IMR-90 (cell line): Measurements from ENCODE around the gene BCLAF1. TPM values are rescaled to one million over a fixed set of nuclear protein-coding genes. Genes with fewer than 3 reads are reported as not detected.

Experiments
- ATAC-seq: fragments of 200-7000 bp; cut with Tn5 transposase; 2 replicates; pipeline ENCODE4 v1.9.1; 2020; ENCODE audit warnings: low read depth, mild to moderate bottlenecking, moderate library complexity
- BruUV-seq: library from RNA; stranded (reverse); fragments of 400-500 nt; replicated peaks from 2 replicates; lab custom pipeline; 2021; lab: Mats Ljungman, UMichigan
- CTCF ChIA-PET: fragments of 300-600 bp; formaldehyde crosslinking; extraction: SDS; loops from one replicate; lab custom pipeline; 2021; ENCODE audit warnings: antibody characterized with exemption; lab: Yijun Ruan, JAX
- POLR2A ChIA-PET: fragments of 300-600 bp; sonication (Branson Sonifier 250); formaldehyde crosslinking; loops from one replicate; lab custom pipeline; 2022; ENCODE audit warnings: antibody characterized with exemption; ENCODE audit not compliant: unreplicated experiment; lab: Charles Lee
- DNase-seq: peaks from one replicate; pipeline ENCODE4 v3.0.0; 2013
- H2AFZ ChIP-seq: replicated peaks from 2 replicates; pipeline ENCODE3; 2013; ENCODE audit warnings: low read length, mild to moderate bottlenecking; ENCODE audit not compliant: poor library complexity
- H2AK5ac ChIP-seq: 2 replicates; pipeline ENCODE4 v1.6.1; 2013; ENCODE audit warnings: low read depth, low read length, inconsistent platforms
- H2AK9ac ChIP-seq: replicated peaks from 2 replicates; pipeline ENCODE3; 2013; ENCODE audit warnings: mild to moderate bottlenecking, low read depth, low read length, moderate library complexity; ENCODE audit not compliant: poor library complexity
- H2BK120ac ChIP-seq: 2 replicates; pipeline ENCODE4 v1.6.1; 2013; ENCODE audit warnings: low read depth, low read length, inconsistent platforms
- H2BK15ac ChIP-seq: 3 replicates; pipeline ENCODE4 v1.6.1; 2013; ENCODE audit warnings: low read depth, low read length, inconsistent platforms
- H2BK20ac ChIP-seq: 2 replicates; pipeline ENCODE4 v1.6.1; 2013; ENCODE audit warnings: low read depth, mild to moderate bottlenecking, inconsistent platforms, low read length, moderate library complexity
- H2BK5ac ChIP-seq: 2 replicates; pipeline ENCODE4 v1.6.1; 2013; ENCODE audit warnings: mild to moderate bottlenecking, low read depth, low read length, inconsistent platforms; ENCODE audit not compliant: poor library complexity, severe bottlenecking
- H3K14ac ChIP-seq: replicated peaks from 2 replicates; pipeline ENCODE4 v1.6.1; 2013; ENCODE audit warnings: low read depth, low read length, inconsistent platforms
- H3K18ac ChIP-seq: 2 replicates; pipeline ENCODE4 v1.6.1; 2013; ENCODE audit warnings: low read depth, low read length, control low read depth
- H3K23ac ChIP-seq: 2 replicates; pipeline ENCODE4 v1.6.1; 2013; ENCODE audit warnings: low read depth, low read length, inconsistent platforms
- H3K27ac ChIP-seq: 2 replicates; pipeline ENCODE4 v1.5.1; 2013; ENCODE audit warnings: mild to moderate bottlenecking, control low read depth, low read length; ENCODE audit not compliant: insufficient read depth
- H3K27me3 ChIP-seq: 2 replicates; pipeline ENCODE4 v1.6.1; 2013; ENCODE audit warnings: low read length; ENCODE audit not compliant: control insufficient read depth, insufficient read depth
- H3K36me3 ChIP-seq: 2 replicates; pipeline ENCODE4 v1.6.1; 2013; ENCODE audit warnings: low read length, mixed read lengths; ENCODE audit not compliant: control insufficient read depth, insufficient read depth
- H3K4ac ChIP-seq: 2 replicates; pipeline ENCODE4 v1.6.1; 2013; ENCODE audit warnings: low read depth, low read length, inconsistent platforms
- H3K4me1 ChIP-seq: 2 replicates; pipeline ENCODE4 v1.6.1; 2013; ENCODE audit warnings: low read length, mixed read lengths; ENCODE audit not compliant: control insufficient read depth, insufficient read depth
- H3K4me2 ChIP-seq: 2 replicates; pipeline ENCODE4 v1.6.1; 2013; ENCODE audit warnings: low read depth, mild to moderate bottlenecking, control low read depth, low read length, moderate library complexity
- H3K4me3 ChIP-seq: 2 replicates; pipeline ENCODE4 v1.5.1; 2013; ENCODE audit warnings: low read depth, mild to moderate bottlenecking, control low read depth, low read length, moderate library complexity; ENCODE audit not compliant: insufficient read depth
- H3K56ac ChIP-seq: 2 replicates; pipeline ENCODE4 v1.6.1; 2013; ENCODE audit warnings: low read length, inconsistent platforms; ENCODE audit not compliant: insufficient read depth; ENCODE audit errors: extremely low read depth
- H3K79me1 ChIP-seq, 2 experiments: 2 replicates each; pipeline ENCODE4 v1.6.1; 2013; ENCODE audit warnings: low read length in 2 of 2, inconsistent platforms in 1 of 2, low read depth in 1 of 2
- H3K9ac ChIP-seq: 2 replicates; pipeline ENCODE4 v1.6.1; 2013; ENCODE audit warnings: low read depth, low read length, control low read depth
- H3K9me1 ChIP-seq: 2 replicates; pipeline ENCODE4 v1.6.1; 2013; ENCODE audit warnings: low read length, inconsistent platforms; ENCODE audit not compliant: insufficient read depth
- H3K9me3 ChIP-seq: 2 replicates; pipeline ENCODE4 v1.6.1; 2013; ENCODE audit warnings: low read length; ENCODE audit not compliant: control insufficient read depth, insufficient read depth
- H4K20me1 ChIP-seq: 2 replicates; pipeline ENCODE4 v1.6.1; 2013; ENCODE audit warnings: low read length, inconsistent platforms; ENCODE audit not compliant: insufficient read depth
- H4K5ac ChIP-seq: 2 replicates; pipeline ENCODE4 v1.6.1; 2013; ENCODE audit warnings: mild to moderate bottlenecking, low read depth, low read length, control low read depth
- H4K8ac ChIP-seq, 2 experiments: 2 replicates each; pipeline ENCODE4 v1.6.1; 2013; ENCODE audit warnings: low read depth in 2 of 2, low read length in 2 of 2, control low read depth in 1 of 2, inconsistent platforms in 1 of 2
- H4K91ac ChIP-seq: 2 replicates; pipeline ENCODE4 v1.6.1; 2013; ENCODE audit warnings: low read depth, low read length, inconsistent platforms; ENCODE audit not compliant: insufficient read depth
- BHLHE40 ChIP-seq: fragments of 150-350 bp; IDR thresholded peaks from 2 replicates; pipeline ENCODE4 v1.6.1; 2016; ENCODE audit warnings: mild to moderate bottlenecking, low read depth, low read length
- CEBPB ChIP-seq: IDR thresholded peaks from 2 replicates; pipeline ENCODE4 v1.6.1; 2012; ENCODE audit warnings: low read depth, low read length, improper control_type of control experiment
- CHD1 ChIP-seq: IDR thresholded peaks from 2 replicates; pipeline ENCODE4 v1.6.1; 2012; ENCODE audit warnings: low read depth, low read length, improper control_type of control experiment
- FOS ChIP-seq: fragments of 150-350 bp; IDR thresholded peaks from 2 replicates; pipeline ENCODE4 v1.6.1; 2016; ENCODE audit warnings: low read depth, low read length
- MAZ ChIP-seq: IDR thresholded peaks from 2 replicates; pipeline ENCODE4 v1.6.1; 2012; ENCODE audit warnings: low read depth, mild to moderate bottlenecking, low read length, improper control_type of control experiment, moderate library complexity, borderline replicate concordance
- NFE2L2 ChIP-seq: fragments of 150-350 bp; IDR thresholded peaks from 2 replicates; pipeline ENCODE4 v1.6.1; 2016; ENCODE audit warnings: low read depth, mild to moderate bottlenecking, low read length
- POLR2A ChIP-seq: IDR thresholded peaks from 2 replicates; pipeline ENCODE4 v1.6.1; 2012; ENCODE audit warnings: mild to moderate bottlenecking, low read depth, low read length
- RCOR1 ChIP-seq: IDR thresholded peaks from 2 replicates; pipeline ENCODE4 v1.6.1; 2012; ENCODE audit warnings: mild to moderate bottlenecking, low read length, improper control_type of control experiment; ENCODE audit not compliant: insufficient replicate concordance
- SMC3 ChIP-seq: fragments of 150-350 bp; IDR thresholded peaks from 2 replicates; pipeline ENCODE4 v1.6.1; 2016; ENCODE audit warnings: low read depth, mild to moderate bottlenecking, antibody characterized with exemption, low read length, moderate library complexity
- WGBS, 2 experiments: methylation state at CpG; one replicate each; pipeline versions ENCODE4 v1.1.5 to v1.1.7; 2013; ENCODE audit warnings: missing lambda C conversion rate in 2 of 2; ENCODE audit not compliant: insufficient read length in 1 of 2; ENCODE audit errors: extremely low coverage in 2 of 2; 5-methylcytosine and 5-hydroxymethylcytosine counted together
- dilution Hi-C: fragments of 300-500 bp; cut with HindIII; formaldehyde crosslinking; loops from one replicate; pipeline ENCODE4 v1.14.3; 2018; ENCODE audit warnings: low sequenced_read_pairs; ENCODE audit not compliant: unreplicated experiment
- in situ Hi-C: fragments of 300-500 bp; cut with MboI; formaldehyde crosslinking; loops from 3 replicates; pipeline ENCODE4 v1.14.3; 2019; ENCODE audit warnings: low sequenced_read_pairs, inconsistent platforms, mixed read lengths
- intact Hi-C: fragments of 100-400 bp; cut with micrococcal nuclease; formaldehyde crosslinking; loops from 2 replicates; pipeline ENCODE4 v1.10.0; 2022
- polyA plus RNA-seq, 3 experiments: library from polyadenylated mRNA; depleted of rRNA; stranded (reverse); fragments of >200 nt; gene quantifications; 2 replicates each; pipeline ENCODE4 v1.2.3, GENCODE V29; 2012; ENCODE audit warnings: low replicate concordance in 1 of 3
- total RNA-seq: library from RNA; depleted of rRNA; stranded (reverse); fragments of >200 nt; gene quantifications from 2 replicates; pipeline ENCODE4 v1.2.3, GENCODE V29; 2012
- TF ChIP-seq, protein P1 (sequence below): fragments of 150-350 bp; IDR thresholded peaks from 2 replicates; pipeline ENCODE4 v1.6.1; 2016; ENCODE audit warnings: low read depth, mild to moderate bottlenecking, low read length, moderate library complexity, borderline replicate concordance

Gene BCLAF1
- total and polyA plus RNA-seq, 2 of the 4 experiments (the other 2 are of a cell fraction) = 34.0 to 141 TPM

DNA sequence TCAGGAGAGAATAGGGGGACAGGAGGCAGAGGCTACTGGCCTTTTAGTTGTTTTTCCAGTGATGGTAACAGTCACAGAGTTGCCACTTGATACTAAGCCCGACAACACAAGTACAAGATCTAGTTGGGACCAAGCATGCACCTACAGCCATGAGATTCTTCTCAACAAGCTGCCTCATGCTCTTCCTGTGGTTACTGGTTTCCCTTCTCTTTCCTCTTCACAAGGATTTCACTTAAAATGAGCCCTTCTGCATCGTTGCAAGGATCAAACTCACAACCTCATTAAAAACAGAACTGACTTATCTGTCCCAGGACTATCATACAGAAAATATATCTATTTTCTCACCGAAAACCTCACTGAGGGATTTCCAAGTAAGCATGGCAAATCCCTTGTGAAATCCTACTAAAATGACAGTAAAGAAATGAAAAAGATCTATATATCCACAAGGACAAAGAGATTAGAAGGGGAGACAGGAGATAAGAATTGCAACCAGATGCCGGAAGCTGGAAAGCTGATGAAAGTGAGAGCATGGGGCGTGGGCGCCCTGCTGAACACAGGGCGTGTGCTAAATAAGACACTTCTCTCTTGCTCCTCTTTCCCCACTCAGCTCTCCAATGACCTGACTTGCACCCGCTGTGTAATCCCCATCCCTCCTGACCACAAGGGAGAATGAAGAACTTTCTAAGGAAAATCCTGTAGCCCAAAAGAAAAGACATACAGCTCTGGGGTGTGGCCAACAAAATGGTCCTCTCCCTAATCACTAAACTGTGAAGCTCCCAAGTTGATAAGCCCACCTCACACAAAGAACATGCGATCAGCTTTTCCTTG is 53.0 kb downstream of the BCLAF1 start:
- no peak overlapping the region for H3K4me2 ChIP-seq
- ATAC-seq = no peak
- no TSS peak for BruUV-seq

More for the DNA sequence above, 53.0 kb downstream of the BCLAF1 start:
- Histone ChIP-seq H2AK9ac (no peak overlapping the region), H2AK5ac (no peak overlapping the region), H3K9ac (no peak overlapping the region), H4K5ac (no peak overlapping the region), H3K4me1 (peaks cover 9% of the 10 kb centered on the region), H2BK120ac (no peak overlapping the region), H4K91ac (no peak overlapping the region), H3K56ac (no peak overlapping the region), H2BK15ac (no peak overlapping the region; the same call in 2 of the 3 replicates), H3K4me3 (no peak overlapping the region), H2BK20ac (no peak overlapping the region; the same call in 1 of the 2 replicates), H3K27me3 (no peaks in the 10 kb centered on the region), H4K20me1 (no peaks in the 10 kb centered on the region), H3K9me3 (no peaks in the 10 kb centered on the region), H3K4ac (no peak overlapping the region), H3K79me1 (peaks cover 0 to 12% of the 10 kb centered on the region in 2 experiments; a peak in 2 of 4 replicates), H3K9me1 (no peaks in the 10 kb centered on the region), H3K14ac (no peak overlapping the region), H3K23ac (no peak overlapping the region), H2AFZ (no peak overlapping the region), H3K18ac (no peak overlapping the region; the same call in 1 of the 2 replicates), H3K27ac (no peak overlapping the region), H4K8ac (no peak overlapping the region), H3K36me3 (no peaks in the 10 kb centered on the region), H2BK5ac (no peak overlapping the region)
- in situ Hi-C loops (no loop called here), intact Hi-C loops (no loop called here), dilution Hi-C loops (no loop called here)
- TF ChIP-seq NFE2L2 = no peak
- TF ChIP-seq SMC3 = no peak
- TF ChIP-seq RCOR1 = no peak
- no peak for TF ChIP-seq CEBPB
- no peak for TF ChIP-seq BHLHE40
- TF ChIP-seq, protein P1, sequence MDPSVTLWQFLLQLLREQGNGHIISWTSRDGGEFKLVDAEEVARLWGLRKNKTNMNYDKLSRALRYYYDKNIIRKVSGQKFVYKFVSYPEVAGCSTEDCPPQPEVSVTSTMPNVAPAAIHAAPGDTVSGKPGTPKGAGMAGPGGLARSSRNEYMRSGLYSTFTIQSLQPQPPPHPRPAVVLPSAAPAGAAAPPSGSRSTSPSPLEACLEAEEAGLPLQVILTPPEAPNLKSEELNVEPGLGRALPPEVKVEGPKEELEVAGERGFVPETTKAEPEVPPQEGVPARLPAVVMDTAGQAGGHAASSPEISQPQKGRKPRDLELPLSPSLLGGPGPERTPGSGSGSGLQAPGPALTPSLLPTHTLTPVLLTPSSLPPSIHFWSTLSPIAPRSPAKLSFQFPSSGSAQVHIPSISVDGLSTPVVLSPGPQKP = no peak
- TF ChIP-seq MAZ = no peak
- TF ChIP-seq FOS = no peak
- TF ChIP-seq CHD1 = no peak
- no peak for TF ChIP-seq POLR2A
- CTCF ChIA-PET = no interaction called here
- DNase-seq = no peak
- 90% methylated on average over 2 of the region's 9 CpGs; no CpG with 5 or more reads in 1 of the 2 experiments for WGBS, 2 experiments
- POLR2A ChIA-PET = no interaction called here
